ENCODE results near the gene PSMB8. TPM values are rescaled to one million over a fixed set of nuclear protein-coding genes. Genes with fewer than 3 reads are reported as not detected.

The PSMB8 gene
- total RNA-seq, 4 donors from 2014 or later: 9.4 to 95.2 (median 72.6) TPM

GRCh38 chr6:32819729-32820128 lies 24.1 kb downstream of the PSMB8 start:
- TF ChIP-seq POLR2AphosphoS5 (IDR thresholded peaks at IDR 0.05) (no peak), EP300 (IDR thresholded peaks at IDR 0.05; ENCODE audit: low read depth) (no peak), CTCF (IDR thresholded peaks at IDR 0.05) (no peak), POLR2A (IDR thresholded peaks at IDR 0.05) (no peak)
- in situ Hi-C loops (cut with MboI; ENCODE audit: low pct_ligation_motif_present in 1 of 4, low pct_unique_long_range_greater_than_20kb in 1 of 4, low sequenced_read_pairs in 3 of 4) (no loop called here), intact Hi-C loops (cut with DNase I; ENCODE audit: low total_unique reads) (no loop called here)
- WGBS, 2 donors (ENCODE audit: low coverage in 1 of 2): 54 to 72% methylated on average over 2 to 3 of the region's 3 CpGs
- no peaks in the 10 kb centered on the region for H3K27me3 ChIP-seq
- no peak for DNase-seq
- H3K27ac ChIP-seq: no peak overlapping the region
- H3K4me3 ChIP-seq: no peak overlapping the region
- no peaks in the 10 kb centered on the region for H3K9me3 ChIP-seq
- H3K4me1 ChIP-seq: no peaks in the 10 kb centered on the region
- no peaks in the 10 kb centered on the region for H3K36me3 ChIP-seq

- Histone ChIP-seq H3K27ac (no peak overlapping the region), H3K4me1 (no peaks in the 10 kb centered on the region), H3K4me3 (no peak overlapping the region), H3K36me3 (no peaks in the 10 kb centered on the region), H3K27me3 (no peaks in the 10 kb centered on the region), H3K9me3 (no peaks in the 10 kb centered on the region)
- in situ Hi-C loops (cut with MboI; ENCODE audit: low pct_ligation_motif_present in 1 of 4, low pct_unique_long_range_greater_than_20kb in 1 of 4, low sequenced_read_pairs in 3 of 4): no loop called here
- DNase-seq: no peak
- WGBS, 2 donors (ENCODE audit: low coverage in 1 of 2): 68 to 88% methylated on average over 2 of the region's 2 CpGs
- TF ChIP-seq POLR2A (IDR thresholded peaks at IDR 0.05) (no peak), EP300 (IDR thresholded peaks at IDR 0.05; ENCODE audit: low read depth) (no peak), POLR2AphosphoS5 (IDR thresholded peaks at IDR 0.05) (no peak), CTCF (IDR thresholded peaks at IDR 0.05) (no peak)
- intact Hi-C loops (cut with DNase I; ENCODE audit: low total_unique reads): no loop called here
Observed at GRCh38 chr6:32818867-32819266, 25.0 kb downstream of the PSMB8 start.

- WGBS, 2 donors (ENCODE audit: low coverage in 1 of 2): 24% methylated on average over 3 of the region's 3 CpGs; no CpG with 5 or more reads in 1 of the 2 donors
- intact Hi-C loops (cut with DNase I; ENCODE audit: low total_unique reads): no loop called here
Observed at GRCh38 chr6:32816746-32817204, 27.1 kb downstream of the PSMB8 start, which contains the start of gene HLA-DOB. Gene HLA-DOB (minus strand): TSS chr6:32817002. CDS start chr6:32816951, 51 bp downstream.

GRCh38 chr6:32815996-32816395 lies 27.9 kb downstream of the PSMB8 start:
- Histone ChIP-seq H3K27ac (peak overlapping the region in 1 of 4 donors; percentile 57), H3K9me3 (no peaks in the 10 kb centered on the region), H3K36me3 (no peaks in the 10 kb centered on the region), H3K4me1 (no peaks in the 10 kb centered on the region), H3K27me3 (no peaks in the 10 kb centered on the region), H3K4me3 (no peak overlapping the region)
- TF ChIP-seq POLR2AphosphoS5 (IDR thresholded peaks at IDR 0.05): peak in 1 of 3 donors; percentile 28
- TF ChIP-seq POLR2A (IDR thresholded peaks at IDR 0.05): no peak
- 70 to 75% methylated on average over 2 of the region's 2 CpGs for WGBS, 2 donors (ENCODE audit: low coverage in 1 of 2)
- no peak for DNase-seq
- intact Hi-C loops (cut with DNase I; ENCODE audit: low total_unique reads): no loop called here
- in situ Hi-C loops (cut with MboI; ENCODE audit: low pct_ligation_motif_present in 1 of 4, low pct_unique_long_range_greater_than_20kb in 1 of 4, low sequenced_read_pairs in 3 of 4): no loop called here

More at GRCh38 chr6:32816746-32817204, 27.1 kb downstream of the PSMB8 start, which contains the start of gene HLA-DOB:
- Histone ChIP-seq H3K9me3 (no peaks in the 10 kb centered on the region), H3K27ac (peak within 1 kb of the TSS in 3 of 4 donors; percentile 42 to 57 (median 52)), H3K4me3 (peak within 1 kb of the TSS in 1 of 4 donors; percentile 29), H3K36me3 (no peaks in the 10 kb centered on the region), H3K27me3 (no peaks in the 10 kb centered on the region), H3K4me1 (no peaks in the 10 kb centered on the region)
- no peak for DNase-seq
- in situ Hi-C loops (cut with MboI; ENCODE audit: low pct_ligation_motif_present in 1 of 4, low pct_unique_long_range_greater_than_20kb in 1 of 4, low sequenced_read_pairs in 3 of 4): no loop called here
- TF ChIP-seq POLR2A (IDR thresholded peaks at IDR 0.05) (no peak), CTCF (IDR thresholded peaks at IDR 0.05) (no peak), POLR2AphosphoS5 (IDR thresholded peaks at IDR 0.05) (no peak), EP300 (IDR thresholded peaks at IDR 0.05; ENCODE audit: low read depth) (no peak)

GRCh38 chr6:32815115-32815514 lies 28.7 kb downstream of the PSMB8 start:
- Histone ChIP-seq H3K4me1 (no peaks in the 10 kb centered on the region), H3K36me3 (no peaks in the 10 kb centered on the region), H3K27me3 (no peaks in the 10 kb centered on the region), H3K4me3 (no peak overlapping the region), H3K9me3 (no peaks in the 10 kb centered on the region), H3K27ac (peak overlapping the region in 1 of 4 donors; percentile 10)
- in situ Hi-C loops (cut with MboI; ENCODE audit: low pct_ligation_motif_present in 1 of 4, low pct_unique_long_range_greater_than_20kb in 1 of 4, low sequenced_read_pairs in 3 of 4): no loop called here
- DNase-seq: no peak
- 59 to 83% methylated on average over 1 to 5 of the region's 5 CpGs for WGBS, 2 donors (ENCODE audit: low coverage in 1 of 2)
- TF ChIP-seq POLR2AphosphoS5 (IDR thresholded peaks at IDR 0.05) (no peak), POLR2A (IDR thresholded peaks at IDR 0.05) (no peak), EP300 (IDR thresholded peaks at IDR 0.05; ENCODE audit: low read depth) (no peak), CTCF (IDR thresholded peaks at IDR 0.05) (no peak)
- intact Hi-C loops (cut with DNase I; ENCODE audit: low total_unique reads): no loop called here
